Measurements from ENCODE around the gene LIMS1. TPM values are rescaled to one million over a fixed set of nuclear protein-coding genes. Genes with fewer than 3 reads are reported as not detected.
A peak's percentile ranks its signal among the peaks of the same experiment; 100 is the strongest.

Gene LIMS1
- total RNA-seq, 2 donors from 2014 or later: 146 to 186 TPM

DNA sequence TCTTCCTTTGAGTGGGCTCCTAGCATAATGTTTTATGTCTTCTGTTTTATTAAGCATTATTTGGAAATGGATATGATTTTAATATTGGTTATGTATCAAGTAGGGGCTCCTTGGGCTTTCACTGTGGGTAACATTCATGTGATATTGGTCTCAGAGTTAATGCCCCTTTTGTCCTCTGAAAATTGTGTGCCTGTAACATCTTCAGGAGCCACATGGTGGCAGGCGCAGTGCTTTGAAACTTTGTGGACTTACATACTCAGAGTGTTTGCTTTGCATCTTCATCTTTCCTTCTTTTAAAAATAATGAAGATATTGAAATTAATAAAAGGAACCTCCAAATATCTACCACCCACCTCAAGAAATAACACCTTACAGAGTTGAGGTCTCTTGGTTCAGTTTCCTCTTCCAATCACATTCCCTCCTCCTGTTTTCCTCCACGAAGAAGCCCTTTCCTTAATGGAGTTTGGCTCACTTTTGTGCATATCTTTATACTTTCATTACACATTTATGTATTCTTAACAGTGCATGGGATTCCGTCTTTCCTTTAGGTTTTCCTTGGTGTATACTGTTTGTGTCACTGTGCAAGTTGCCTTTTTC lies 73.5 kb downstream of the LIMS1 start:
- Mint-ChIP-seq H3K27me3 (no peaks in the 10 kb centered on the region), H3K36me3 (ENCODE audit: low read depth) (no peaks in the 10 kb centered on the region), H3K27ac (no peak overlapping the region), H3K4me1 (peaks cover 32% of the 10 kb centered on the region), H3K4me3 (peak overlapping the region; percentile 60), H3K9me3 (no peaks in the 10 kb centered on the region)
- no peak for ATAC-seq (replicated peaks)

GRCh38 chr2:108611021-108611420 lies 76.8 kb downstream of the LIMS1 start:
- Mint-ChIP-seq H3K9me3 (no peaks in the 10 kb centered on the region), H3K36me3 (ENCODE audit: low read depth) (no peaks in the 10 kb centered on the region), H3K4me3 (peak overlapping the region; percentile 72), H3K27ac (peak overlapping the region; percentile 81), H3K27me3 (no peaks in the 10 kb centered on the region), H3K4me1 (peaks cover 57% of the 10 kb centered on the region)
- ATAC-seq (replicated peaks): no peak

DNA sequence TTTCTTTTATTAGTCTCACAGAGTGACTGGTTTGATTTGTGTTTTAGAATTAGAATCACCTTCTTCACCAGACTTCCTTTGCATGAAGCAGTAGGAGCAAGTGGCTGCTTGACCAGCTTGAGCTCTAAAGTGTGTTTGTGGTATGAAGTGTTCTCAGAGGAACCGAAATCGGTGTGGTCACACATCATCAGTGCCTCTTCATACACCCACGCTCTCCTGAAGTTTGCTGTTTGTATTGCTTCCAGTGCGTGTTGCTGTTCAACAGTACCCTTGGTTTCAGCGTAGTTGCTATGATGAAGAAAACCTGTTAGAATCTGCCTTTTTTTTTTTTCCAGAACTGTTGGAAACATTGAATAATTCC lies 77.9 kb downstream of the LIMS1 start:
- Mint-ChIP-seq H3K27me3 (no peaks in the 10 kb centered on the region), H3K27ac (peak overlapping the region; percentile 92), H3K4me3 (peak overlapping the region; percentile 72), H3K4me1 (peaks cover 57% of the 10 kb centered on the region), H3K9me3 (no peaks in the 10 kb centered on the region), H3K36me3 (ENCODE audit: low read depth) (no peaks in the 10 kb centered on the region)
- peak; percentile 70 for ATAC-seq (replicated peaks)

GRCh38 chr2:108612514-108613183 lies 78.4 kb downstream of the LIMS1 start:
- H3K27ac Mint-ChIP-seq: peak overlapping the region; percentile 92
- H3K27me3 Mint-ChIP-seq: no peaks in the 10 kb centered on the region
- H3K4me1 Mint-ChIP-seq: peaks cover 59% of the 10 kb centered on the region
- peak; percentile 84 for ATAC-seq (replicated peaks)
- no peaks in the 10 kb centered on the region for H3K36me3 Mint-ChIP-seq (ENCODE audit: low read depth)
- no peaks in the 10 kb centered on the region for H3K9me3 Mint-ChIP-seq
- peak overlapping the region; percentile 72 for H3K4me3 Mint-ChIP-seq

DNA sequence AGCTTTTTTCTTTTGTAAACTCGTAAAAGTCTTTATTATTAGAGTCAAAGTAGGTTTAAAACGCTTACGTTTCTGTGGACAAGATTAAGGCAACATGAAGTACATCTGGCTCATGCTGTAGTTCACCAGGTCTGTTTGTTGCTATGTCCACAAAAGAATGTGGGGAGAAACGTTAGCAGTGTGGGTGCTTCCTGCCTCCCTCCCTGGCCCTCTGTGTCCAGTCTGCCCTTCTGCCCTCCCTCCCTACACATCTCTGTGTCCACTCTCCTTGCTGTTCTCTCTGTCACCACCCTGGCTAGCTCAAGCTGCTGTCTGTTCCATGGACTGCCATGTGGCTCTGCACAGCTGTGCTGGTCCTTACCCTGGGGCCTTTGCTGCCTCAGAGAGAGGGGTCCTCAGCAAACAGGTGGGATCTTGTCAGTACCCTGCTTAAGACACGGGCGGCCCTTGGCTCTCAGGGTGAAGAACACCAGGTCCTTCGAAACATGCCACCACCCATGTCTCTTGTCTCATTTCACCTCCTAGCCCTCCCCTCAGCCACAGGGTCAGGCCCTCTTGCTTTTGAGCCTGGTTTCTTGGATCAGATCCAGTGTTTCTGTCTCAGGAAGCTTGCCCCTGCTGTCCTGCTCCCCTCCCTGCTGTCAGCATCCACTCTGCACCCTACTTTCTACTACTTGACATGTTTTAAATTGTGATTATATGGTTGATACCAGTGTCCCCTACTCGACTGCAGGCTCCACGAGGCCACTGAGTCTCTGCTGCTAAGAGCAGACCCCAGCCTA lies 79.2 kb downstream of the LIMS1 start:
- Mint-ChIP-seq H3K9me3 (no peaks in the 10 kb centered on the region), H3K4me3 (peak overlapping the region; percentile 72), H3K27me3 (no peaks in the 10 kb centered on the region), H3K4me1 (peaks cover 59% of the 10 kb centered on the region), H3K27ac (peak overlapping the region; percentile 92), H3K36me3 (ENCODE audit: low read depth) (no peaks in the 10 kb centered on the region)
- ATAC-seq (replicated peaks): no peak

GRCh38 chr2:108614043-108614545 lies 79.8 kb downstream of the LIMS1 start:
- Mint-ChIP-seq H3K4me1 (peaks cover 53% of the 10 kb centered on the region), H3K36me3 (ENCODE audit: low read depth) (no peaks in the 10 kb centered on the region), H3K9me3 (no peaks in the 10 kb centered on the region), H3K27me3 (no peaks in the 10 kb centered on the region), H3K4me3 (peak overlapping the region; percentile 72), H3K27ac (peak overlapping the region; percentile 92)
- no peak for ATAC-seq (replicated peaks)

GRCh38 chr2:108614659-108615058 lies 80.4 kb downstream of the LIMS1 start:
- H3K36me3 Mint-ChIP-seq (ENCODE audit: low read depth): no peaks in the 10 kb centered on the region
- H3K9me3 Mint-ChIP-seq: no peaks in the 10 kb centered on the region
- no peak for ATAC-seq (replicated peaks)
- no peaks in the 10 kb centered on the region for H3K27me3 Mint-ChIP-seq
- H3K4me3 Mint-ChIP-seq: peak overlapping the region; percentile 72
- peak overlapping the region; percentile 92 for H3K27ac Mint-ChIP-seq
- peaks cover 48% of the 10 kb centered on the region for H3K4me1 Mint-ChIP-seq

DNA sequence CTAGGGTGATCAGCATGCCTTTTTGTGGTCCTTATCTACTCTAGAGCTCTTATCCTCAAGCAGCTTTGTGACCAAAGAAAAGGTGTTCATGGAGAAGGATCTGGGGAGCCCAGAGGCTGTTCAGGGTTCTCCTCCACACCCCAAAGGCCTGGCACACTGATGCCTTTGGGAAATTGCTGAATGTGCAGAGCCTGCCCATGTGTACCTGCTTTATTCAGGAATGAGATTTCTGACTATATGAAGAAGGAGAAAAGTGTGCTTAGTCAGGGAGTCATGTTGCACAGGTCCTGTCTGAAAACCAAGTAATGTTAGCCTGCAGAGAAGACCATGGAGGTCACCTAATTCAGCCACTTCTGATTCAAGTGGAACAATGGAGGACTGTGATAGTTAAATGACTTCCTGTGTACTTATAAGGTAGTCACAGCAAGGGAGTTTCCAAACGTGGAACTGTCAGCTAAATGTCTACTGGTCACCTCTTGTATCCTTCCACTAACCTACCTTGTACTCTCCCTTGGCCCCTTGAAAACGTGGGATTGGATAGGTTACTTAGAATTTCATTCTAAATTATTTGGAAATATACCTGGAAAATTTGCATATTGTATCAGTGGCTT lies 81.3 kb downstream of the LIMS1 start:
- ATAC-seq (replicated peaks): peak; percentile 17
- Mint-ChIP-seq H3K9me3 (no peaks in the 10 kb centered on the region), H3K27me3 (no peaks in the 10 kb centered on the region), H3K36me3 (ENCODE audit: low read depth) (no peaks in the 10 kb centered on the region), H3K4me3 (peak overlapping the region; percentile 72), H3K27ac (peak overlapping the region; percentile 92), H3K4me1 (peaks cover 49% of the 10 kb centered on the region)

DNA sequence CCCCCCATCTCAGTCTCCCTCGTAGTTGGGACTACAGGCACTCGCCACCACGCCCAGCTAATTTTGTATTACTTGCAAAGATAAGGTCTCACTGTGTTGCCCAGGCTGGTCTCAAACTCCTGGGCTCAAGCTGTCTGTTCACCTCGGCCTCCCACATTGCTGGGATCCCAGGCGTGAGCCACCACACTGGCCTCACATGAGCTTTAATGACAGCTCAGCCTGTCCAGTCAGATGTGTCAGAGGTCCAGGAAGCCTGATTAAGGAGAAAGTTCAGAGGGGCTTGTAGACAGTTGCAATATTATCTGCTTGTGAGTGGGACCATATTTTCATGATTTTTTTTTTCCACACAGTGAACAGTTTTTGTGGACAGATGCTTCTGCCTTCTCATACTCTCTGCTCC lies 82.0 kb downstream of the LIMS1 start:
- Mint-ChIP-seq H3K36me3 (ENCODE audit: low read depth) (peaks cover 5% of the 10 kb centered on the region), H3K27ac (peak overlapping the region; percentile 92), H3K27me3 (no peaks in the 10 kb centered on the region), H3K4me1 (peaks cover 43% of the 10 kb centered on the region), H3K9me3 (no peaks in the 10 kb centered on the region), H3K4me3 (peak overlapping the region; percentile 72)
- ATAC-seq (replicated peaks): no peak

- H3K27me3 Mint-ChIP-seq: no peaks in the 10 kb centered on the region
- no peak for ATAC-seq (replicated peaks)
- peaks cover 9% of the 10 kb centered on the region for H3K36me3 Mint-ChIP-seq (ENCODE audit: low read depth)
- peaks cover 43% of the 10 kb centered on the region for H3K4me1 Mint-ChIP-seq
- no peaks in the 10 kb centered on the region for H3K9me3 Mint-ChIP-seq
- peak overlapping the region; percentile 92 for H3K27ac Mint-ChIP-seq
- peak overlapping the region; percentile 72 for H3K4me3 Mint-ChIP-seq
Observed at GRCh38 chr2:108616751-108617161, 82.5 kb downstream of the LIMS1 start.

- Mint-ChIP-seq H3K27me3 (no peaks in the 10 kb centered on the region), H3K27ac (peak overlapping the region; percentile 90), H3K9me3 (no peaks in the 10 kb centered on the region), H3K36me3 (ENCODE audit: low read depth) (peaks cover 11% of the 10 kb centered on the region), H3K4me3 (peak overlapping the region; percentile 84), H3K4me1 (peaks cover 40% of the 10 kb centered on the region)
- ATAC-seq (replicated peaks): no peak
Observed at GRCh38 chr2:108617617-108618016, 83.3 kb downstream of the LIMS1 start.

DNA sequence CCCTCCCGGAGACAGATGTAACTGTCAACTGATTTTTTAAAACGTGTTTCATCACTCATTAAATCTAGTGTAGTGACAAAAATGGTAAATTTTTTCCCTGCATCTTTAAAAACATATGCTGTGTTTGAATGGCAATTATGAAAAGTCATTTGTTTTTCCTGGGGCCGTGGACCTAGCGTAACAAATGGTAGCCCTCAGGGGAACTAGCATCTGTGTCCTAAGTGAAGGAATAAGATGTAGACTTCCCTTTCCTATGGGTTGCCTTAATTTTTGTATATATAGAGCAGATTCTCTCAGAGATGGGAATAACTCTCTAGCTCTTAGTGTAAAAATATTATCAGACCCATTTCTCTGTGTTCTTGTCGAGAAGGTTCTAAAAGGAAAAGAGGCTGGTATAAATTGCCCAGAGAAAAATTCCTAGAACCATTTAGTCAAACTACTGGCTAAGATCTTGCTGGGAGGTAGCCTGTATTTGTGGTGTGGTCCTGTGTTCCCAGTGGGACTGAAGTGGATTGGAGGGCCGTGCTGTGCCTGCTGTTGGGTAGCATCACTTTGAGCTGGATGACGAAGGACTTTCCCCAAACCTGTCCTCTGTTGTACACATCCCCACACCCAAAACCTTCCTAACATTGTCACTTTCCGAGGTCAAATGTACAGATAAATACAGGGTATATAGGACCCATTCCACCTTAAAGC lies 85.8 kb downstream of the LIMS1 start:
- no peaks in the 10 kb centered on the region for H3K9me3 Mint-ChIP-seq
- no peak for ATAC-seq (replicated peaks)
- H3K27ac Mint-ChIP-seq: peak overlapping the region; percentile 90
- peaks cover 29% of the 10 kb centered on the region for H3K4me1 Mint-ChIP-seq
- H3K27me3 Mint-ChIP-seq: no peaks in the 10 kb centered on the region
- H3K36me3 Mint-ChIP-seq (ENCODE audit: low read depth): peaks cover 33% of the 10 kb centered on the region
- peak overlapping the region; percentile 84 for H3K4me3 Mint-ChIP-seq

DNA sequence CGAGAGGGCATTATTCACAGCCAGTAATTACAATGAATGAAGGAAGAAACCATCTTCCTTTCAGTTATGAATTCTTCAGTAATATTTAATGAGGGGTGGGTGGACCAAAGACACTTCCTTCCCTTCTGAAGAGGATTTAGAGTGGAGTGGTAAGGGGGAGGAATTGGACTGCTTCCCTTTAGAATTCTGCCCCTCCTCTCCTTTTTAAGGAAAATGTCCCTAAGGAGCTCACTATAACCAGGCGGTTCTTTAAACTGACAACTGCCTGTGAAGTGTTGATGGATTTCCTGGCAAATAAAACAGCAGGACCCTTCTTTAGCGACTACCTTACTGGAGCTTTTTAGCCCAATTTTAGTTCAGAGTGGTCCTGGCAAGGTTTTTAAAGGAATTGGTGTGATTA lies 86.4 kb downstream of the LIMS1 start:
- Mint-ChIP-seq H3K4me3 (peak overlapping the region; percentile 84), H3K27me3 (no peaks in the 10 kb centered on the region), H3K9me3 (no peaks in the 10 kb centered on the region), H3K4me1 (peaks cover 30% of the 10 kb centered on the region), H3K36me3 (ENCODE audit: low read depth) (peaks cover 39% of the 10 kb centered on the region), H3K27ac (peak overlapping the region; percentile 90)
- peak; percentile 6 for ATAC-seq (replicated peaks)

DNA sequence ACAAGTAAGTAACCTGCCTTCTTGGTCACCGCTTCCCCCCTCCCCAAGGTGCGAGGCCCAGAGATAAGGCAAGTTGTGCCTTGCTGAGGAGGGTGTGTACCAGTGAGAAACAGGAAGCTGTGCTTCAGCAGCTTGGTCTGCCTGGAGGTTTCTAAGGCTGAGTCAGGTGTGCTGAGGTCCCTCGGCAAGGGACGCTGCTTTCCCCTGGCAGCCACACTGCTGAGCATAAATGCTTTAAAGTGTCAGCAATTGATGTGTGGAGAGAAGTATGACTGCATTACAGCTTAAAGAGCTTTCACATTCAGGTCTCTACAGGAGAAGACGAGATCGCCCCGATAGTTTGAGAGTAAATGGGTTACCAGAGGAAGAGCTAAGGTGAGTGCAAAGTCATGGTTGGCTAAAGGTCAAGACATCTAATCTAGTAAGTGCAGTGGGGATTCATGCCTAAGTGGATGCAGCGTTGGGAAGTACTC lies 86.9 kb downstream of the LIMS1 start:
- H3K36me3 Mint-ChIP-seq (ENCODE audit: low read depth): peaks cover 44% of the 10 kb centered on the region
- H3K4me1 Mint-ChIP-seq: peaks cover 28% of the 10 kb centered on the region
- no peaks in the 10 kb centered on the region for H3K9me3 Mint-ChIP-seq
- no peaks in the 10 kb centered on the region for H3K27me3 Mint-ChIP-seq
- H3K27ac Mint-ChIP-seq: peak overlapping the region; percentile 90
- ATAC-seq (replicated peaks): peak; percentile 93
- H3K4me3 Mint-ChIP-seq: peak overlapping the region; percentile 84

All from activated T-helper 17 cell treated with anti-CD3 and anti-CD28 coated beads, Interleukin-2, amount 50 U/mL, for 72 hours (primary cell).